Neutrophil (primary cell): ENCODE results near the gene TGIF1.
"Not testable (repeated sequence)": the region's sequence is repeated elsewhere in the genome, so short reads cannot be mapped to it uniquely, and the experiment has no call there.

Experiments
- H3K27ac ChIP-seq: fragments of 200-600 bp; sonication (generic); 2 replicates; pipeline ENCODE4 v1.5.1; 2016; ENCODE audit warnings: mild to moderate bottlenecking, moderate library complexity
- H3K27me3 ChIP-seq: fragments of 200-600 bp; sonication (generic); 2 replicates; pipeline ENCODE4 v1.6.0; 2016; ENCODE audit warnings: mild to moderate bottlenecking
- H3K36me3 ChIP-seq: fragments of 200-600 bp; sonication (generic); 2 replicates; pipeline ENCODE4 v1.5.1; 2017
- H3K4me1 ChIP-seq, 2 experiments: fragments of 200-600 bp in 1 of 2; sonication (generic) in 1 of 2; 1 replicate in 1 of 2; 2 replicates in 1 of 2; pipeline versions ENCODE4 v1.5.1 to v1.6.1; 2013 to 2016; ENCODE audit warnings: low read depth in 1 of 2, low read length in 1 of 2, mild to moderate bottlenecking in 1 of 2, moderate library complexity in 1 of 2; ENCODE audit not compliant: control insufficient read depth in 1 of 2, insufficient read depth in 1 of 2
- H3K4me3 ChIP-seq, 2 experiments: fragments of 200-600 bp in 1 of 2; sonication (generic) in 1 of 2; 1 replicate in 1 of 2; 2 replicates in 1 of 2; pipeline ENCODE4 v1.5.1; 2013 to 2016; ENCODE audit warnings: low read depth in 1 of 2, low read length in 1 of 2, mild to moderate bottlenecking in 1 of 2, moderate library complexity in 1 of 2
- H3K9me3 ChIP-seq: fragments of 200-600 bp; sonication (generic); 2 replicates; pipeline ENCODE4 v1.5.1; 2016
- TF ChIP-seq, protein P1 (sequence below): fragments of 200-600 bp; sonication (generic); IDR thresholded peaks from 2 replicates; pipeline ENCODE4 v1.5.1; 2016; ENCODE audit warnings: antibody characterized with exemption

The TGIF1 gene

DNA sequence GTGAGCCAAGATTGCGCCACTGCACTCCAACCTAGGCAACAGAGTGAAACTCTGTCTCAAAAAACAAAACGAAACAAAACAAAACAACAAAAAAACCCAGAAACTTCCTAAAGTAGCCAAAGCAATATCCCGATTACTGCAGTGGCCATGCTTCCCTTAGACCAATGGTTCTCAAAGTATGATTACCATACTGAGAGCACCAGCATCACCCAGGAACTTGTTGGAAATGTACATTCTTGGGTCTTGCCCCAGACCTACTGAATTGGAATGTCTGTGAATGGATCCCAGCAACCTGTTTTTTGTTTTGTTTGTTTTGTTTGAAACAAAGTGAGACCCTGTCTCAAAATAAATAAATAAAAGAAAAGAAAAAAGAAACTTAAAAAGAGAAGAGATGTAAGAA lies 41.9 kb upstream of the TGIF1 start:
- Histone ChIP-seq H3K9me3 (no peaks in the 10 kb centered on the region), H3K27ac (no peak overlapping the region), H3K4me3 (no peak overlapping the region), H3K27me3 (peaks cover 19% of the 10 kb centered on the region), H3K4me1 (peaks cover 0 to 4% of the 10 kb centered on the region in 2 experiments), H3K36me3 (no peaks in the 10 kb centered on the region)
- TF ChIP-seq, protein P1, sequence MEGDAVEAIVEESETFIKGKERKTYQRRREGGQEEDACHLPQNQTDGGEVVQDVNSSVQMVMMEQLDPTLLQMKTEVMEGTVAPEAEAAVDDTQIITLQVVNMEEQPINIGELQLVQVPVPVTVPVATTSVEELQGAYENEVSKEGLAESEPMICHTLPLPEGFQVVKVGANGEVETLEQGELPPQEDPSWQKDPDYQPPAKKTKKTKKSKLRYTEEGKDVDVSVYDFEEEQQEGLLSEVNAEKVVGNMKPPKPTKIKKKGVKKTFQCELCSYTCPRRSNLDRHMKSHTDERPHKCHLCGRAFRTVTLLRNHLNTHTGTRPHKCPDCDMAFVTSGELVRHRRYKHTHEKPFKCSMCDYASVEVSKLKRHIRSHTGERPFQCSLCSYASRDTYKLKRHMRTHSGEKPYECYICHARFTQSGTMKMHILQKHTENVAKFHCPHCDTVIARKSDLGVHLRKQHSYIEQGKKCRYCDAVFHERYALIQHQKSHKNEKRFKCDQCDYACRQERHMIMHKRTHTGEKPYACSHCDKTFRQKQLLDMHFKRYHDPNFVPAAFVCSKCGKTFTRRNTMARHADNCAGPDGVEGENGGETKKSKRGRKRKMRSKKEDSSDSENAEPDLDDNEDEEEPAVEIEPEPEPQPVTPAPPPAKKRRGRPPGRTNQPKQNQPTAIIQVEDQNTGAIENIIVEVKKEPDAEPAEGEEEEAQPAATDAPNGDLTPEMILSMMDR = no peak

DNA sequence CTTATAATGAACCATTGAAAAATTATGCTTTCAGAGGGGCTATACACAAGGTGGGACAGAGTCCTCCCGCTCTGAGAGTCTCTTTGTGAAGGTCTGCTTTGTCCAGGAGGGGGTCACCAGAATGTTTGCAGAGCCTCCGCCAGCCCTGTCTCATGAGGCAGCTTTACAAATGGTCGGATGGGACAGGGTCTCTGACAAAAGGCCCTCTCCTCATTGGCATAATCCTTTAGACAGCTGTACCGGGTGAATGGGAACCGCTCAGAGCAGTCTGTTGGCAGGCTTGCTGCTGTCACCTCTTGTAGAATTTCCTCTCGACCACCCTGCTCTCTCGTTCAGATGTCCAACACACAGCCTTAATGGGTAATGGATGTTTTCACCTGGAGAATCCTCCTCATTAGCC lies 40.2 kb upstream of the TGIF1 start:
- H3K4me3 ChIP-seq = no peak overlapping the region
- H3K9me3 ChIP-seq = no peaks in the 10 kb centered on the region
- H3K4me1 ChIP-seq = peaks cover 0 to 4% of the 10 kb centered on the region in 2 experiments
- TF ChIP-seq, protein P1 = no peak
- no peaks in the 10 kb centered on the region for H3K36me3 ChIP-seq
- peaks cover 19% of the 10 kb centered on the region for H3K27me3 ChIP-seq
- H3K27ac ChIP-seq = no peak overlapping the region

DNA sequence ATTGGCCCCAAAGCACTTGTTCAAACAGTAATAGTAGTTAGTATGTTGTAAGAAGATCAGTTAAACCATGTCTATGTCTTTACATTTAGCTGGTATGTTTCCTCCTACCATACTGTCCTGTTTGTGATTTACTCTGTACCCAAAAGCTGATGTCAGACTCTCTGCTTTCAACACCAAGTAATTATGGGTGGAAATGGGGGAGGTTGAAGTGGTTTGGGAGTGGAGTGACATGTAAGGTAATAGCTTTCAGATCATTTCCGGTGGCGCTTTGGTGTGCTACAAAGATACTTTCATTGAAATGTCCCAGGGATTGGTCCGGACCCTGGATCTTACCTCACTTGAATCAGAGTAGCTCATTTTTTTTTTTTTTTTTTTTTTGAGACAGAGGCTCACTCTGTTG lies 39.7 kb upstream of the TGIF1 start:
- no peaks in the 10 kb centered on the region for H3K36me3 ChIP-seq
- TF ChIP-seq, protein P1 = no peak
- H3K9me3 ChIP-seq = no peaks in the 10 kb centered on the region
- H3K27ac ChIP-seq = no peak overlapping the region
- peaks cover 0 to 4% of the 10 kb centered on the region in 2 experiments for H3K4me1 ChIP-seq
- H3K4me3 ChIP-seq = no peak overlapping the region
- peaks cover 19% of the 10 kb centered on the region for H3K27me3 ChIP-seq

DNA sequence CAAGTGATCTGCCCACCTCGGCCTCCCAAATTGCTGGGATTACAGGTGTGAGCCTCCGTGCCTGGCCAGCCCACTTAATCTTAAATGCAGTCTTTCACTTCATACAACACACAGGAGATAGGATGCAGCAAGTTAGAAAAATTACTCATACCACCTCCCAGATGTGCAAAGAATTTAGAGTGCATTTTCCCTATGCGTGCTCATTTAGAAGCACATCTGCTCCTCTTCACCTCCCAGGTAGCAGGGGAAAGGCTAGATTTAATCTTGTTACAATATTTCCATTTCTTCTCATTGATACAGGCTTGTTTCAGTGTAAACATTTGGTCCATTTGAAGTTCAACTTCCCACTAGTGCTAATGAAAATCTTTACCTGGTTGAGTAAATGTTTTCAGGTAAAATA lies 39.1 kb upstream of the TGIF1 start:
- H3K9me3 ChIP-seq, H3K4me1 ChIP-seq, H3K27ac ChIP-seq, H3K4me3 ChIP-seq, H3K36me3 ChIP-seq: not testable (repeated sequence)
- peaks cover 19% of the 10 kb centered on the region for H3K27me3 ChIP-seq

DNA sequence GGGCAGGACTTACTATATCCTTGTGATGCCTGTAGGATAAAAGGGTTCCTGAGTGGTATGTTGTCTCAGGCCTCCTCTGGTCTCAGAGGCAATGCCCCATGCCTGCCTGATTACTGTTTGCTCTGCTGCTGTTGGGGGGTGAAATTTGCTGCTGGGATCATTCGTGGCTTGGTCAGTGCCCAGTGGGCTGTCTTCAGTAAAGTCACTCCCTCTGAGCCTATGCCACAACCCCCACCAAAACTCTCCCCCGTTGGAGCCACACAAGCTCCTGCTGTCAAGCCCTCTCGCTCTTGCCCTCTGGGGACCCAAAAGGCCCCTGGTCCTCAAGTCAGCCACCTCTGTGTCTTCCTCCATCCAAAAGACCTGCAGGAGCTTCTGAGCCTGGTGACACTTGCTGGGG lies 38.6 kb upstream of the TGIF1 start:
- TF ChIP-seq, protein P1 = no peak
- Histone ChIP-seq H3K27ac (no peak overlapping the region), H3K36me3 (no peaks in the 10 kb centered on the region), H3K4me3 (no peak overlapping the region), H3K4me1 (no peaks in the 10 kb centered on the region), H3K9me3 (no peaks in the 10 kb centered on the region), H3K27me3 (peaks cover 19% of the 10 kb centered on the region)

DNA sequence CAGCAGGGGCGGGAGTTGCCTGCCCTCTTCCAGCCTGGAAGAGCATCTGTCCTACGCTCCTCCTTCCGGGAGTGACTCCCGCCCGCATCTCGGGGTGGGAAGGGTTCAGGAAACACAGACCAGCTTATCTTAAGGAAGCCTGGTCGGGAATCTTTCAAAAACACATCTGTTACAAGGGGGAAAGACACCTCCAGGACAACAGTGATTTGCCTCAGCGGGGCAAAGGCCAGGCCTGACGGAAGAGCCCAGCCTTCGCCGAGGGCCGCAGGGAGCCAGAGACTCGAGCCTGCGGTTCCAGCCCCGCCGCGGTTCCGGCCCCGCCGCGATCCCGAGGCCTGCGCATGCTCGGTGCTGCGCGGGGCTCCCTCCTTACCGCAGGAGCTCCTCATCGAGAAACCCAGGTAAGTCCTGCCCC lies 38.1 kb upstream of the TGIF1 start:
- H3K36me3 ChIP-seq = no peaks in the 10 kb centered on the region
- H3K27ac ChIP-seq = no peak overlapping the region
- TF ChIP-seq, protein P1 = no peak
- no peaks in the 10 kb centered on the region for H3K4me1 ChIP-seq
- peaks cover 19% of the 10 kb centered on the region for H3K27me3 ChIP-seq
- no peaks in the 10 kb centered on the region for H3K9me3 ChIP-seq
- no peak overlapping the region for H3K4me3 ChIP-seq

DNA sequence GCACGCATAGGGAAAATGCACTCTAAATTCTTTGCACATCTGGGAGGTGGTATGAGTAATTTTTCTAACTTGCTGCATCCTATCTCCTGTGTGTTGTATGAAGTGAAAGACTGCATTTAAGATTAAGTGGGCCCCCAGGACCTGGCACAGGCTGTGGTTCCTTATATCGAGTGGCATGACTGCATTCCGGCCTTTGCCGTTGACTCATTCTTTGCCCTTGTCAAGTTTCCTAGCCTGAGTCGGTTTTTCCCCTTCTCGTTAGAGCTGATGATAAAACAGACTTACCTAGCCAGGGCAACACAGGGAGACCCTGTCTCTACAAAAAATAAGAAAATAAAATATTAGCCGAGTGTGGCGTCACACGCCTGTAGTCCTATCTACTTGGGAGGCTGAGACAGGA lies 37.4 kb upstream of the TGIF1 start:
- H3K4me1 ChIP-seq, H3K9me3 ChIP-seq, H3K27ac ChIP-seq, H3K36me3 ChIP-seq, H3K4me3 ChIP-seq: not testable (repeated sequence)
- H3K27me3 ChIP-seq = peaks cover 19% of the 10 kb centered on the region
